H9 (cell line): Measurements from ENCODE around the gene DIAPH2. TPM values are rescaled to one million over a fixed set of nuclear protein-coding genes. Genes with fewer than 3 reads are reported as not detected.

Experiments
- DNase-seq: peaks from one replicate; pipeline ENCODE4 v3.0.0-alpha.2; 2017
- H2AFZ ChIP-seq: one replicate; pipeline ENCODE4 v1.6.1; 2013; ENCODE audit warnings: mild to moderate bottlenecking, low read length, control low read depth, moderate library complexity
- H2AK5ac ChIP-seq: 2 replicates; pipeline ENCODE4 v1.6.1; 2013; ENCODE audit warnings: low read length, control low read depth, mixed read lengths; ENCODE audit not compliant: insufficient read length
- H2BK120ac ChIP-seq: one replicate; pipeline ENCODE4 v1.6.1; 2013; ENCODE audit warnings: low read depth, mild to moderate bottlenecking, low read length, control low read depth, inconsistent platforms; ENCODE audit not compliant: poor library complexity, severe bottlenecking
- H2BK12ac ChIP-seq: 2 replicates; pipeline ENCODE4 v1.6.1; 2013; ENCODE audit warnings: low read length, control low read depth, mixed read lengths, low read depth; ENCODE audit not compliant: insufficient read length
- H2BK15ac ChIP-seq: 2 replicates; pipeline ENCODE4 v1.6.1; 2013; ENCODE audit warnings: low read depth, low read length, control low read depth
- H2BK20ac ChIP-seq: one replicate; pipeline ENCODE4 v1.6.1; 2013; ENCODE audit warnings: low read depth, mild to moderate bottlenecking, low read length, control low read depth, inconsistent platforms; ENCODE audit not compliant: poor library complexity, severe bottlenecking
- H2BK5ac ChIP-seq: 2 replicates; pipeline ENCODE4 v1.6.1; 2013; ENCODE audit warnings: low read length, control low read depth, mixed read lengths; ENCODE audit not compliant: insufficient read length
- H3K14ac ChIP-seq: 2 replicates; pipeline ENCODE4 v1.6.1; 2013; ENCODE audit warnings: low read length, control low read depth; ENCODE audit not compliant: insufficient read depth
- H3K18ac ChIP-seq: 2 replicates; pipeline ENCODE4 v1.6.1; 2013; ENCODE audit warnings: low read depth, mild to moderate bottlenecking, mixed read lengths, low read length, control low read depth; ENCODE audit not compliant: insufficient read length
- H3K23ac ChIP-seq: 2 replicates; pipeline ENCODE4 v1.6.1; 2013; ENCODE audit warnings: low read length, control low read depth, mixed read lengths, low read depth; ENCODE audit not compliant: insufficient read length
- H3K23me2 ChIP-seq: 2 replicates; pipeline ENCODE4 v1.6.1; 2013; ENCODE audit warnings: low read depth, mild to moderate bottlenecking, mixed read lengths, low read length, control low read depth; ENCODE audit not compliant: insufficient read length, poor library complexity, severe bottlenecking
- H3K27ac ChIP-seq: 2 replicates; pipeline ENCODE4 v1.5.1; 2013; ENCODE audit warnings: low read length, control low read depth, mixed read lengths, low read depth; ENCODE audit not compliant: insufficient read length
- H3K27me3 ChIP-seq: 2 replicates; pipeline ENCODE4 v1.6.1; 2013; ENCODE audit warnings: low read length, control low read depth, inconsistent platforms; ENCODE audit not compliant: insufficient read depth
- H3K4ac ChIP-seq: 2 replicates; pipeline ENCODE4 v1.6.1; 2013; ENCODE audit warnings: low read depth, mild to moderate bottlenecking, control low read depth, inconsistent platforms, low read length, moderate library complexity
- H3K4me1 ChIP-seq: 2 replicates; pipeline ENCODE4 v1.6.1; 2013; ENCODE audit warnings: low read length, control low read depth, inconsistent platforms; ENCODE audit not compliant: insufficient read depth
- H3K4me2 ChIP-seq: 2 replicates; pipeline ENCODE4 v1.6.1; 2013; ENCODE audit warnings: low read length, control low read depth, mixed read lengths; ENCODE audit not compliant: insufficient read length, insufficient read depth
- H3K56ac ChIP-seq: 2 replicates; pipeline ENCODE4 v1.6.1; 2013; ENCODE audit warnings: low read depth, mild to moderate bottlenecking, mixed read lengths, low read length, control low read depth; ENCODE audit not compliant: insufficient read length
- H3K79me1 ChIP-seq: 2 replicates; pipeline ENCODE4 v1.6.1; 2013; ENCODE audit warnings: low read depth, mild to moderate bottlenecking, moderate library complexity, low read length, control low read depth, inconsistent platforms; ENCODE audit not compliant: insufficient read depth, poor library complexity, severe bottlenecking
- H3K79me2 ChIP-seq: 2 replicates; pipeline ENCODE4 v1.6.1; 2013; ENCODE audit warnings: low read length, control low read depth, inconsistent platforms; ENCODE audit not compliant: insufficient read depth
- H3K9ac ChIP-seq: 2 replicates; pipeline ENCODE4 v1.6.1; 2013; ENCODE audit warnings: low read length, control low read depth, mixed read lengths; ENCODE audit not compliant: insufficient read length; ENCODE audit errors: extremely low read depth
- H3K9me3 ChIP-seq: one replicate; pipeline ENCODE4 v1.6.1; 2013; ENCODE audit warnings: low read depth, low read length, inconsistent platforms; ENCODE audit not compliant: control insufficient read depth
- H3T11ph ChIP-seq: one replicate; pipeline ENCODE4 v1.6.1; 2013; ENCODE audit warnings: mild to moderate bottlenecking, low read length, control low read depth, inconsistent platforms
- H4K20me1 ChIP-seq: one replicate; pipeline ENCODE4 v1.6.1; 2013; ENCODE audit not compliant: control insufficient read depth, insufficient read length, insufficient read depth
- H4K5ac ChIP-seq: 2 replicates; pipeline ENCODE4 v1.6.1; 2013; ENCODE audit warnings: low read depth, mild to moderate bottlenecking, mixed read lengths, low read length, control low read depth; ENCODE audit not compliant: insufficient read length
- H4K8ac ChIP-seq: replicated peaks from 2 replicates; pipeline ENCODE4 v1.6.1; 2013; ENCODE audit warnings: low read length, control low read depth, mixed read lengths, low read depth; ENCODE audit not compliant: insufficient read length
- H4K91ac ChIP-seq: 2 replicates; pipeline ENCODE4 v1.6.1; 2013; ENCODE audit warnings: low read depth, mild to moderate bottlenecking, moderate library complexity, mixed read lengths, low read length, control low read depth; ENCODE audit not compliant: insufficient read length
- H3K27ac Mint-ChIP-seq, 3 experiments: 2 replicates in 2 of 3; 3 replicates in 1 of 3; pipeline ENCODE4 v1.8.0; 2020 to 2021; ENCODE audit warnings: mixed read lengths in 3 of 3, mild to moderate bottlenecking in 1 of 3, moderate library complexity in 1 of 3
- H3K27me3 Mint-ChIP-seq: 2 replicates; pipeline ENCODE4 v1.8.0; 2021; ENCODE audit warnings: low read depth, mild to moderate bottlenecking, moderate library complexity, mixed read lengths
- H3K36me3 Mint-ChIP-seq, 3 experiments: 2 replicates in 2 of 3; 3 replicates in 1 of 3; pipeline ENCODE4 v1.8.0; 2020 to 2021; ENCODE audit warnings: low read depth in 3 of 3, mixed read lengths in 3 of 3; ENCODE audit not compliant: insufficient read depth in 1 of 3
- H3K4me1 Mint-ChIP-seq, 2 experiments: 2 replicates each; pipeline ENCODE4 v1.8.0; 2020; ENCODE audit warnings: mixed read lengths in 2 of 2
- H3K4me3 Mint-ChIP-seq, 2 experiments: 2 replicates in 1 of 2; 3 replicates in 1 of 2; pipeline ENCODE4 v1.8.0; 2020 to 2021; ENCODE audit warnings: mild to moderate bottlenecking in 2 of 2, mixed read lengths in 2 of 2, moderate library complexity in 1 of 2
- H3K9me3 Mint-ChIP-seq, 2 experiments: 2 replicates in 1 of 2; 3 replicates in 1 of 2; pipeline ENCODE4 v1.8.0; 2020; ENCODE audit warnings: mild to moderate bottlenecking in 2 of 2, mixed read lengths in 2 of 2, moderate library complexity in 1 of 2
- WGBS: extraction: QIAGEN DNeasy Blood & Tissue Kit; methylation state at CpG from one replicate; pipeline ENCODE4 v1.1.7; 2013; ENCODE audit warnings: missing lambda C conversion rate, low lambda C conversion rate, mixed read lengths; ENCODE audit not compliant: insufficient read length; ENCODE audit errors: extremely low coverage; 5-methylcytosine and 5-hydroxymethylcytosine counted together
- total RNA-seq: library from RNA; stranded (reverse); gene quantifications from 2 replicates; pipeline ENCODE4 v1.2.1, GENCODE V29; 2021
- TF ChIP-seq, protein P1 (sequence below): fragments of 200-600 bp; sonication (generic); conservative IDR thresholded peaks from 3 replicates; pipeline ENCODE4 v1.8.0; 2021; ENCODE audit warnings: antibody characterized with exemption, mild to moderate bottlenecking

The DIAPH2 gene
- total RNA-seq, 1 experiment from 2014 or later: 45.4 TPM

DNA sequence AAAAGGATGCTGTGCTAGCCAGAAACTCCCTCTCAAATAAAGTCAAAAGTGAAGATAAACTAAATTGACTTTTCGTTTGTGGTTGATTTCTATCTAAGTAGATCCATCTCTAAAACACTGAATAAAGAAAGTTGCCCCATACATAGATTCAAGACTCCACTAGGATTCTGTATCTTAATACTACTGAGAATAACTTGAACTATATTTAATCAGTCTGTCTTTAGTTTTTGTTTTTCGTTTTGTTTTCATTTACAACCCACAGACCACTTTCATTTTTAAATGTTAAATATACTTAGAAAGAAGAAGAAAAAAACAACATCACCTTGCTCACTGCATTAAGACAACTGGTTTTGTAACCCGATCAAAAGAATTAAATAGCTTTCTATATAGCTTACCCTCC is 854.1 kb downstream of the DIAPH2 start:
- no peaks in the 10 kb centered on the region for H3K4me1 ChIP-seq
- Mint-ChIP-seq H3K27me3 (no peaks in the 10 kb centered on the region), H3K36me3 (peaks cover 0 to 7% (median 2%) of the 10 kb centered on the region in 3 experiments; a peak in 2 of 7 replicates), H3K27ac (peak overlapping the region in 2 of 3 experiments; percentile 36 to 51; a peak in 1 of 7 replicates), H3K9me3 (no peaks in the 10 kb centered on the region; a peak in 2 of 5 replicates), H3K4me1 (no peaks in the 10 kb centered on the region), H3K4me3 (no peak overlapping the region)
- H2BK12ac ChIP-seq: no peak overlapping the region
- H3T11ph ChIP-seq: no peak overlapping the region
- no peak overlapping the region for H3K4me2 ChIP-seq
- H2AFZ ChIP-seq: no peak overlapping the region
- H4K91ac ChIP-seq: no peak overlapping the region
- no peak overlapping the region for H3K14ac ChIP-seq
- H4K5ac ChIP-seq: no peak overlapping the region
- no peak for DNase-seq
- H2BK15ac ChIP-seq: no peak overlapping the region
- H3K4ac ChIP-seq: no peak overlapping the region
- H3K23me2 ChIP-seq: no peaks in the 10 kb centered on the region
- H3K9me3 ChIP-seq: no peaks in the 10 kb centered on the region
- no peaks in the 10 kb centered on the region for H3K79me2 ChIP-seq
- H3K56ac ChIP-seq: no peak overlapping the region
- H4K20me1 ChIP-seq: no peaks in the 10 kb centered on the region
- no peak overlapping the region for H4K8ac ChIP-seq
- no peaks in the 10 kb centered on the region for H3K27me3 ChIP-seq
- H3K27ac ChIP-seq: no peak overlapping the region
- H2AK5ac ChIP-seq: no peak overlapping the region
- H2BK20ac ChIP-seq: no peak overlapping the region
- H3K18ac ChIP-seq: no peak overlapping the region
- TF ChIP-seq, protein P1, sequence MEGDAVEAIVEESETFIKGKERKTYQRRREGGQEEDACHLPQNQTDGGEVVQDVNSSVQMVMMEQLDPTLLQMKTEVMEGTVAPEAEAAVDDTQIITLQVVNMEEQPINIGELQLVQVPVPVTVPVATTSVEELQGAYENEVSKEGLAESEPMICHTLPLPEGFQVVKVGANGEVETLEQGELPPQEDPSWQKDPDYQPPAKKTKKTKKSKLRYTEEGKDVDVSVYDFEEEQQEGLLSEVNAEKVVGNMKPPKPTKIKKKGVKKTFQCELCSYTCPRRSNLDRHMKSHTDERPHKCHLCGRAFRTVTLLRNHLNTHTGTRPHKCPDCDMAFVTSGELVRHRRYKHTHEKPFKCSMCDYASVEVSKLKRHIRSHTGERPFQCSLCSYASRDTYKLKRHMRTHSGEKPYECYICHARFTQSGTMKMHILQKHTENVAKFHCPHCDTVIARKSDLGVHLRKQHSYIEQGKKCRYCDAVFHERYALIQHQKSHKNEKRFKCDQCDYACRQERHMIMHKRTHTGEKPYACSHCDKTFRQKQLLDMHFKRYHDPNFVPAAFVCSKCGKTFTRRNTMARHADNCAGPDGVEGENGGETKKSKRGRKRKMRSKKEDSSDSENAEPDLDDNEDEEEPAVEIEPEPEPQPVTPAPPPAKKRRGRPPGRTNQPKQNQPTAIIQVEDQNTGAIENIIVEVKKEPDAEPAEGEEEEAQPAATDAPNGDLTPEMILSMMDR: no peak
- no peak overlapping the region for H2BK5ac ChIP-seq
- no peak overlapping the region for H2BK120ac ChIP-seq
- WGBS: no CpG with 5 or more reads among the region's 3 CpGs
- no peaks in the 10 kb centered on the region for H3K79me1 ChIP-seq
- no peak overlapping the region for H3K9ac ChIP-seq
- no peak overlapping the region for H3K23ac ChIP-seq
